ENCODE measurements around the gene TTC9. TPM values are rescaled to one million over a fixed set of nuclear protein-coding genes. Genes with fewer than 3 reads are reported as not detected.

The TTC9 gene
- total RNA-seq, 4 donors from 2014 or later, result 6.3 to 10.2 (median 8.7) TPM

DNA sequence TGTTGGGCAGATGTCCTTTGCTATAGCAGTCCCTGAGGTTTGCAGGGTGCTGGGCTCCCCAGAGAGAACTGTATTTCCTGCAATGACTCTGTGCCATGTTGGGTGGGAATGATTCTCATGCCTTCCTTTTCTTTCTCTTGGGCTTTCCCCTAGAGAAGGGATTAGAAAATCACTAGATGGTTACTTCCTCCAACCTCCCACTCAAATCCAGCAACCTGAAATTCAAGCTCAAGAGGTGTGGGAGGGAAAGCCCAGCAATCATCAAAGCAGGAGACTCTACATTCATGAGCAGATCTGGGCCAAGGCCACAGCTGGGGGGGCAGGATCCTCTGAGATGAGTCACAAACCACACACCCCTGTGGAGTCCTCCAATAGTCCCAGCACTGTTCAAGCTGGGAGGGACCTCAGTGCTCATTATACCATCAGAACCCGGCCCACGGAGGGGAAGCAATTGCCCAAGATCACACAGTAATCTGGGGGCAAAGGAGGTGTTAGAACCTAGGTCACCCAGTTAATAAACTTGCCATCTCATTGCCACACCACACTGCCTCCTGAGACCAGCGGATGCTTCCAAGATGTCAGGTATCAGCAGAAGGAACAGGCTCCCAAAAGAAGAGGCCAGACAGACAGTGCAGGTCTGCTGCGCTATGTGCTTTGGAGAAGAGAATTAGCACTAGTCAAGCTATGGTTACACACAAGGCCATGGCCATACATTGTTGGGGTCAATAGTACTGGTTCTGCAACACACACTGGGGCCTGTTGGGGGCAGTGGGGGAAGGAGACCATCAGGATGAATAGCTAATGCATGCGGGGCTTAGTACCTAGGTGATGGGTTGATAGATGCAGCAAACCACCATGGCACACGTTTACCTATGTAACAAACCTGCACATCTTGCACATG, 65.7 kb downstream of the TTC9 start:
- 59 to 75% methylated on average over 6 of the region's 6 CpGs for WGBS, 2 donors
- no peak for DNase-seq (ENCODE audit: low spot score in 2 of 2)
- no peak for TF ChIP-seq POLR2A (IDR thresholded peaks at IDR 0.05)
- TF ChIP-seq, protein P1, sequence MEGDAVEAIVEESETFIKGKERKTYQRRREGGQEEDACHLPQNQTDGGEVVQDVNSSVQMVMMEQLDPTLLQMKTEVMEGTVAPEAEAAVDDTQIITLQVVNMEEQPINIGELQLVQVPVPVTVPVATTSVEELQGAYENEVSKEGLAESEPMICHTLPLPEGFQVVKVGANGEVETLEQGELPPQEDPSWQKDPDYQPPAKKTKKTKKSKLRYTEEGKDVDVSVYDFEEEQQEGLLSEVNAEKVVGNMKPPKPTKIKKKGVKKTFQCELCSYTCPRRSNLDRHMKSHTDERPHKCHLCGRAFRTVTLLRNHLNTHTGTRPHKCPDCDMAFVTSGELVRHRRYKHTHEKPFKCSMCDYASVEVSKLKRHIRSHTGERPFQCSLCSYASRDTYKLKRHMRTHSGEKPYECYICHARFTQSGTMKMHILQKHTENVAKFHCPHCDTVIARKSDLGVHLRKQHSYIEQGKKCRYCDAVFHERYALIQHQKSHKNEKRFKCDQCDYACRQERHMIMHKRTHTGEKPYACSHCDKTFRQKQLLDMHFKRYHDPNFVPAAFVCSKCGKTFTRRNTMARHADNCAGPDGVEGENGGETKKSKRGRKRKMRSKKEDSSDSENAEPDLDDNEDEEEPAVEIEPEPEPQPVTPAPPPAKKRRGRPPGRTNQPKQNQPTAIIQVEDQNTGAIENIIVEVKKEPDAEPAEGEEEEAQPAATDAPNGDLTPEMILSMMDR (IDR thresholded peaks at IDR 0.05), result no peak
- H3K4me3 ChIP-seq (ENCODE audit: low read depth, poor library complexity, severe bottlenecking), result no peak overlapping the region
- intact Hi-C loops (cut with DNase I; ENCODE audit: low total_unique reads), result no loop called here

DNA sequence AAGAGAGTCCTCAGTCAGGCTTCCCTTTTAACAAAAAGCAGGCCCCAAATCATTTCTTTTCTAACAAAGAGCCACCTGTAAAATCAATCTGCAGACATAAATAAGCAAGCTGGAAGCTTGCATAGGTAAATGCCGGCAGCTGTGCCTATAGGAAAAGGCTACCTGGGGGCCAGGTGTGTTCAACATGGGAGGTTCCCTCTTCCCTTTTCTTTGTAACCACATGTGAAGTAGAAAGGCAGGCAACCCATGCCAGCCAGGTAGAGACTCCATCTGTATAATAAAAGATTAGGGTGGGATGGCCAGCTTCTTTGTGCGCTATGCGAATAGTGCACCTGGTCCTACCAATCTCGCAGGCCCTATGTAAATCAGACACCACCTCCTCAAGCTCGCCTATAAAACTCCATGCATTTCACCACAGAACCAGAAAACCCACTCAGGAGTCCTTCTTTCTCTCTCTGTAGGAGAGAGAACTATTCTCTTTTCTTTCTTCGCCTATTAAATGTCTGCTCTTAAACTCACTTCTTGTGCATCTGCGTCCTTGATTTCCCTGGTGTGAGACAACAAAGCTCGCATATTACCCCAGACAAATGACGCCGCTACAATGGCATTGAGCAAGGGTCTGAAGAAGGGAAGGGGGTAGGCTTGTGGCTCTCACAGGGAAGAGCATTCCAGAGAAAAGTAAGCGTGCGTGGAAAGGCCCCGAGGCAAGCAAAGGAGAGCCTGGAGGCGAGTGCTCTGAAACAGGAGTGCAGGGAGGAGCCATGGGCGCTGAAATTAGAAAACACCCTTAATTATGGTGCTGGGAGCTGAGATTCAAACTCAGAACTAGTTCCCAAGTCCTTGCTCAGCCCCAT, 67.2 kb downstream of the TTC9 start:
- WGBS, 2 donors, result 72 to 79% methylated on average over 15 of the region's 15 CpGs
- intact Hi-C loops (cut with DNase I; ENCODE audit: low total_unique reads), result no loop called here
- H3K4me3 ChIP-seq (ENCODE audit: low read depth, poor library complexity, severe bottlenecking), result no peak overlapping the region
- DNase-seq (ENCODE audit: low spot score in 2 of 2), result no peak
- TF ChIP-seq, protein P1 (IDR thresholded peaks at IDR 0.05), result no peak
- TF ChIP-seq POLR2A (IDR thresholded peaks at IDR 0.05), result no peak

DNA sequence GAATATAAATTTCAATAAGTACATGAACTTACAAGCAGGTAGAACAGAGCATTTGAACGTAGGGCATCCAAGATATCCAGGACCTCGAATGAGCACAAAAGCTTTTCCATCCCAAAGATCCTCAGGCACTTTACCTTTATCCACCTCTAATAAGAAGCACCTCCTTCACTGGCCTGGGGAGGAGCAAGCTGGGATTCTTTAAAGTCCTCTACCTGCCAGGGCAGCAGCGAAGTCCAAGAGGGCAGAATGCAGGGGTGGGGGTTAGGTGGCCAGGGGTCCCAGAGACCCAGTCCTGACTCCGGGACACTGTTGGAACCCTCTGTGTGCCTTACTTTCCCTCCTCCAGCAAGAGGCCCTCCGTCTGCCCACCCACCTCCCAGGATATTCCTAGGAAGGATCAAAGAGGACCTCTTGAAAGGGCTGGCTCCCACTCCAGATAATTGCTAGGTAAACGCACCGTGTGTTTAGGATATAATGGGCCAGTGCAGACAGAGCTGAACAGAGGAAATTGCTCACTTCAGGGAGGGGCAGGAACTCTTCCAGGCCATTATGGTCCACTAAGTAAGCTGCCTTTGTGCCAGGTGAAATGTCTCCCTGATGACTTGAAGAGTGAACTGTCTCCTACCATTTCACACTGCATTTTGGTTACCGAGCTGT, 68.1 kb downstream of the TTC9 start:
- no peak overlapping the region for H3K4me3 ChIP-seq (ENCODE audit: low read depth, poor library complexity, severe bottlenecking)
- DNase-seq (ENCODE audit: low spot score in 2 of 2), result no peak
- intact Hi-C loops (cut with DNase I; ENCODE audit: low total_unique reads), result loop anchor here (10.0 kb wide), 1 partner anchor 45 kb away; no protein-coding TSS in a partner anchor
- 50 to 57% methylated on average over 8 of the region's 8 CpGs for WGBS, 2 donors
- TF ChIP-seq, protein P1 (IDR thresholded peaks at IDR 0.05), result no peak
- TF ChIP-seq POLR2A (IDR thresholded peaks at IDR 0.05), result no peak

DNA sequence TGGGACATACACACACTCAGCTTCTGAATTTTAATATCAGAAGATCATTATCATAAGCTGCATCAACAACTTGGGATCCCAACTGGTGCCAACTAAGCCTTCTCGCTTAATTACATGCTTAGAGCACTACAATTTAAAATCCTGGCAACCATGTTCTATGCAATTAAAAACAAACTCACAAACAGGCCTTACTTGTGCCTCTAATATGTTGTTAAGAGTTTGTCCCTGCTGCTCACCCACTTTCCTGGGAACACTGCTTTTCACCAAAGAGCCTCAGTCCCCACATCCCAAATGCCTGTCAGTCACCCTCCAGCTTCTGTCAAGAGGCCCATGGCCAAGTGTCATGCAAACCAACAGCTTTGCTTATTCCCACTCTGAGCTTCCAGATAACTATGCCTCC, 69.7 kb downstream of the TTC9 start:
- H3K4me3 ChIP-seq (ENCODE audit: low read depth, poor library complexity, severe bottlenecking), result no peak overlapping the region
- no peak for DNase-seq (ENCODE audit: low spot score in 2 of 2)
- intact Hi-C loops (cut with DNase I; ENCODE audit: low total_unique reads), result loop anchor here (10.0 kb wide), 1 partner anchor 47 kb away; no protein-coding TSS in a partner anchor
- WGBS, 2 donors, result 64 to 78% methylated on average over 1 of the region's 1 CpG
- TF ChIP-seq, protein P1 (IDR thresholded peaks at IDR 0.05), result no peak
- no peak for TF ChIP-seq POLR2A (IDR thresholded peaks at IDR 0.05)

DNA sequence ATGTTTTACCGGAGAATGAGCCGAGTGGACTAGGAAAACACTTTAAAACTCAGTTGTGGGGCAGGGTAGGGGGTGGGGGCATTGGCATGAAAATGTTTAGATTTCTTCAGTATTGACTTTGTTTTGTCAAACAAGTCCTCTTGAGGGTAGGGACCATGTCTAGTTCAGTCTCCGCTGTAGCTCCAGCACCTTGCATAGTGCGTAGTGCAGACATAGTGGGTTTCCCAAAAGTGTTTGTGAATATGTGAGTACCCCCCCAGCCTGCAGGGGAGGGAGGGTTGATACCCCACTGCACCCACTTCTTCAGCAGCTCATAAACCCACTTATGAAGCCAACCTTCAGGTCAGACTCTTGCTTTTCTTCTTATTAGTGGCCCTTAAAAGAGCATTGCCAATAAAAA, 71.4 kb downstream of the TTC9 start:
- H3K4me3 ChIP-seq (ENCODE audit: low read depth, poor library complexity, severe bottlenecking), result no peak overlapping the region
- WGBS, 2 donors, result 81 to 97% methylated on average over 4 of the region's 4 CpGs
- TF ChIP-seq, protein P1 (IDR thresholded peaks at IDR 0.05), result no peak
- TF ChIP-seq POLR2A (IDR thresholded peaks at IDR 0.05), result no peak
- intact Hi-C loops (cut with DNase I; ENCODE audit: low total_unique reads), result loop anchor here (10.0 kb wide), 1 partner anchor 48 kb away; no protein-coding TSS in a partner anchor
- no peak for DNase-seq (ENCODE audit: low spot score in 2 of 2)

Data from lower leg skin (tissue), 4 donors.